Esophagus muscularis mucosa (tissue), 3 donors: ENCODE measurements around the gene INPP4B.

Experiments
- POLR2AphosphoS5 ChIP-seq, 2 donors: sonication (generic); formaldehyde crosslinking; IDR thresholded peaks; one replicate each; pipeline ENCODE4 v1.6.1; 2017; ENCODE audit warnings: antibody characterized with exemption in 2 of 2
- TF ChIP-seq, protein P1 (sequence below), 3 experiments: fragments of 200-600 bp in 2 of 3; fragments of 450-650 bp in 1 of 3; sonication (generic) in 2 of 3; IDR thresholded peaks; one replicate each; pipeline ENCODE4 v1.5.1; 2017 to 2019; ENCODE audit warnings: antibody characterized with exemption in 3 of 3, mild to moderate bottlenecking in 2 of 3, moderate library complexity in 1 of 3

DNA sequence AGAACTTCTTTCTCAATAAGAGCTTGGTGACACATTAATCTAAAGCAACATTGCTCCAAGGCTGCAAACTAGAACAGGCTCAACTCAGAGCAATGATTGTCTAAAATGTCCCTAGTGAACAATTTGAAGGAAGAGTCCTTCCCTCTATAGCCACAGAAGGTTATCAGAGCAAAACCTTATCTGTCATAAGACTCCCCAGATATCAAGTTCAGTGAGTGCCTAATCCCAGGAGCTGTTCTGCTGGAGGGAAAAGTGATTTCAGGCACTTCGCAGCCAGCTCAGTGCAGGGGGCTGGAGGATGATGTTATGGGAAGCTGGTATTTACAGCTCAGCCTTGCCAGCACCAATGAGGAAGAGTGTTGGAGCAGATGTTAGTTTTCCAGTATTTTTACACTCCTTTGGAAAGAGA, 497.5 kb downstream of the INPP4B start:
- TF ChIP-seq, protein P1, sequence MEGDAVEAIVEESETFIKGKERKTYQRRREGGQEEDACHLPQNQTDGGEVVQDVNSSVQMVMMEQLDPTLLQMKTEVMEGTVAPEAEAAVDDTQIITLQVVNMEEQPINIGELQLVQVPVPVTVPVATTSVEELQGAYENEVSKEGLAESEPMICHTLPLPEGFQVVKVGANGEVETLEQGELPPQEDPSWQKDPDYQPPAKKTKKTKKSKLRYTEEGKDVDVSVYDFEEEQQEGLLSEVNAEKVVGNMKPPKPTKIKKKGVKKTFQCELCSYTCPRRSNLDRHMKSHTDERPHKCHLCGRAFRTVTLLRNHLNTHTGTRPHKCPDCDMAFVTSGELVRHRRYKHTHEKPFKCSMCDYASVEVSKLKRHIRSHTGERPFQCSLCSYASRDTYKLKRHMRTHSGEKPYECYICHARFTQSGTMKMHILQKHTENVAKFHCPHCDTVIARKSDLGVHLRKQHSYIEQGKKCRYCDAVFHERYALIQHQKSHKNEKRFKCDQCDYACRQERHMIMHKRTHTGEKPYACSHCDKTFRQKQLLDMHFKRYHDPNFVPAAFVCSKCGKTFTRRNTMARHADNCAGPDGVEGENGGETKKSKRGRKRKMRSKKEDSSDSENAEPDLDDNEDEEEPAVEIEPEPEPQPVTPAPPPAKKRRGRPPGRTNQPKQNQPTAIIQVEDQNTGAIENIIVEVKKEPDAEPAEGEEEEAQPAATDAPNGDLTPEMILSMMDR (IDR thresholded peaks at IDR 0.05) = no peak
- no peak for TF ChIP-seq POLR2AphosphoS5 (IDR thresholded peaks at IDR 0.05)
